Thoracic aorta (tissue), 2 donors: Measurements from ENCODE around the gene CHPF2. TPM values are rescaled to one million over a fixed set of nuclear protein-coding genes. Genes with fewer than 3 reads are reported as not detected.

Experiments used
- ATAC-seq: fragments of 150-250 bp; one replicate; pipeline ENCODE4 v1.8.0; 2017; ENCODE audit warnings: low read depth; ENCODE audit not compliant: insufficient number of reproducible peaks, low FRiP score
- DNase-seq: peaks from one replicate; pipeline ENCODE4 v3.0.0-alpha.2; 2020; ENCODE audit warnings: low spot score
- H3K27ac ChIP-seq, 2 donors: fragments of 200-600 bp; sonication (generic); 1 replicate in 1 of 2; 2 replicates in 1 of 2; pipeline ENCODE4 v1.5.1; 2016; ENCODE audit warnings: mild to moderate bottlenecking in 2 of 2, moderate library complexity in 2 of 2
- H3K27me3 ChIP-seq: fragments of 200-600 bp; sonication (generic); replicated peaks from 2 replicates; pipeline ENCODE4 v1.6.0; 2016; ENCODE audit warnings: mild to moderate bottlenecking; ENCODE audit not compliant: insufficient read depth
- H3K36me3 ChIP-seq: fragments of 200-600 bp; sonication (generic); one replicate; pipeline ENCODE4 v1.5.1; 2016
- H3K4me1 ChIP-seq, 2 donors: fragments of 200-600 bp; sonication (generic); 1 replicate in 1 of 2; 2 replicates in 1 of 2; pipeline versions ENCODE4 v1.5.1 to v1.6.0; 2016; ENCODE audit warnings: low read depth in 2 of 2, mild to moderate bottlenecking in 1 of 2; ENCODE audit not compliant: control insufficient read depth in 1 of 2
- H3K4me3 ChIP-seq: fragments of 200-600 bp; sonication (generic); 2 replicates; pipeline ENCODE4 v1.5.1; 2016; ENCODE audit warnings: mild to moderate bottlenecking
- H3K9me3 ChIP-seq: fragments of 200-600 bp; sonication (generic); 2 replicates; pipeline ENCODE4 v1.5.1; 2016
- total RNA-seq, 2 donors: library from RNA; depleted of rRNA; stranded (reverse); fragments of >200 nt; gene quantifications; one replicate each; pipeline versions ENCODE4 v1.1.0 to v1.2.3, GENCODE V29; 2016
- TF ChIP-seq, protein P1 (sequence below): fragments of 200-600 bp; sonication (generic); IDR thresholded peaks from one replicate; pipeline ENCODE4 v1.5.1; 2019; ENCODE audit warnings: antibody characterized with exemption

CHPF2 gene
- total RNA-seq, 2 donors from 2014 or later: 78.9 to 85.3 TPM

DNA sequence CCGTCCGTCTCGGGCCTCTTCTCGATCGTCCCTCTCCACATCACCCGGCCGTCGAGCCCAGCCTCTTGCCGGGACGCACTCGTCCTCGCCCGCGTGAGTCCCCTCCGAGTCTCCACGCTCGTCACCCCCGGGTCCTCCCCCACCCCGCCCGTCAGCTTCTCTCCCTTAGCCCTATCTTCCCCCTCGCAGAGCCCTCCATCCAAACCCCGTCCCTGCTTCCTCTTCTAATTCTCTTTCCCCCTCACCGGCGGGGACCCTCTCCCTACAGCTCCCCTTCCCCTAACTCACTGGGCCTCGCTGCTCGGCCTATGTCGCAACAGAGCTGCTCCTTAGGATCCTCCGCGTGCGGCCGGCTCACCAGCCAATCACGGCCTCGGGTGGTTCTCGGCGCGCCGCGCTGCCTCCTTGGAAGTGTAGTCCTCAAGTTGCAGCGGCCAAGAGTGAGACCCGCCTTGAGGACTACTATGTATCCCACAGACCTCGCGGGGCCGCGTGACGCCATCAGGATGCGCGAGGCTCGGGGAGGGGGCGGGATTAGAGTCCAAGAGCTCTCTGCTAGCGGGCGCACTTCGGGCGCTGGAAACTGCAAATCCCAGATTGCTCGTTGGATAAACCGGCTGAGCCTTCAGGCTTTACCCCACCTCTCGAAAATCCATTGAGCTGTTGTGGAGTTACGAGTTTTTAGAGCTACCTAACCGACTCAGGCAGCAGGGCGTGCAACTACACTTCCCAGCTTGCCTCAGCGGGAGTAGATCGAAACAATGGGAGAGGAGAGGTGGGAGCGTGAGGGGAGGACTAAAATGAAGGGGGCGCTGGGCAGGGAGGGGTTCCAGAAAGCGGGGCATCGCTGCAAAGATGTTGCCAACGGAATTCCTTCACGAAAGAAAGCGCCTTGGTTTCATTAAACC is 5.2 kb upstream of the CHPF2 start, which contains the start of gene ABCF2:
TSS of gene ABCF2 (minus strand) at position 331 of the 908 bp plus-strand sequence. CDS start 747 bp downstream, outside the sequence.
- Histone ChIP-seq H3K9me3 (no peaks in the 10 kb centered on the region), H3K4me3 (peak within 1 kb of the TSS; percentile 90), H3K27ac (peak within 1 kb of the TSS; percentile 71 to 85), H3K36me3 (peaks cover 27% of the 10 kb centered on the region), H3K4me1 (peaks cover 17 to 30% of the 10 kb centered on the region in 2 donors), H3K27me3 (no peaks in the 10 kb centered on the region)
- ATAC-seq (peak; percentile 95), DNase-seq (peak; percentile 99)
- TF ChIP-seq, protein P1, sequence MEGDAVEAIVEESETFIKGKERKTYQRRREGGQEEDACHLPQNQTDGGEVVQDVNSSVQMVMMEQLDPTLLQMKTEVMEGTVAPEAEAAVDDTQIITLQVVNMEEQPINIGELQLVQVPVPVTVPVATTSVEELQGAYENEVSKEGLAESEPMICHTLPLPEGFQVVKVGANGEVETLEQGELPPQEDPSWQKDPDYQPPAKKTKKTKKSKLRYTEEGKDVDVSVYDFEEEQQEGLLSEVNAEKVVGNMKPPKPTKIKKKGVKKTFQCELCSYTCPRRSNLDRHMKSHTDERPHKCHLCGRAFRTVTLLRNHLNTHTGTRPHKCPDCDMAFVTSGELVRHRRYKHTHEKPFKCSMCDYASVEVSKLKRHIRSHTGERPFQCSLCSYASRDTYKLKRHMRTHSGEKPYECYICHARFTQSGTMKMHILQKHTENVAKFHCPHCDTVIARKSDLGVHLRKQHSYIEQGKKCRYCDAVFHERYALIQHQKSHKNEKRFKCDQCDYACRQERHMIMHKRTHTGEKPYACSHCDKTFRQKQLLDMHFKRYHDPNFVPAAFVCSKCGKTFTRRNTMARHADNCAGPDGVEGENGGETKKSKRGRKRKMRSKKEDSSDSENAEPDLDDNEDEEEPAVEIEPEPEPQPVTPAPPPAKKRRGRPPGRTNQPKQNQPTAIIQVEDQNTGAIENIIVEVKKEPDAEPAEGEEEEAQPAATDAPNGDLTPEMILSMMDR: no peak

DNA sequence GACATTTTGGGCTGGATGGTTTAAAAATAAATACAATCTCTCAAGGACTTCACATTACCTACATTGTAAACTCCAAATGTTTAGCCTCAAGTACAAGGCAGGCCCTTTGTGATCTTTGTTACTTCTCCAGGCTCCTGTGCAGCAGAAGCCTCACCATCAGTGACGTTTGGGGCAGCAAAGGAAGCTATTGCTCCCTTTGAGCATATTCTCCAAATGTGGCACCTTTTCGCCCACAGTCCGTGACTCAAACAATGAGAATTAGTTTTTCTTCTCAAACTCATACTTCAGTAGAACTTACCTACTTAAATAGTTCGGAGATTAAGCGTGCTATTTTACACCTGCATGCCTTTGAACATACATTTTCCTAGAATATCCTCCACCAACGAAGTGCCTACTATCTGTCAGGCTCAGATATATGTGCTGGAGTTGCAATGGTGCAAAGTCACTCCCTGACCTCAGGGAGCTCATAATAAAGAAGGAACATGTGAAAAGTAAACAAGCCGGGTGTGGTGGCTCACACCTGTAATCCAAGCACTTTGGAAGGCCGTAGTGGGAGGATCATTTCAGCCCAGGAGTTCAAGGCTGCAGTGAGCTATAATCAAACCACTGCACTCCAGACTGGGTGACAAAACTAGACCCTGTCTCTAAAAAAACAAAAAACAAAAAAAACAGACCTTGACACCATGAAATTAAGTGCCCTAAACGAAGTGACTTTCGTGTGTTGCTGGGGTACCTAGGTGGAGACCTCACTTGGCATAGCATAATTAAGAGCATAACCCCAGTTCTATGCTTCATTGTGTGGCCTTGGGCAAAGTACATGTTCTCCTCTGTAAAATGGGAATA is 4.0 kb upstream of the CHPF2 start:
- DNase-seq (no peak), ATAC-seq (no peak)
- H3K27me3 ChIP-seq: no peaks in the 10 kb centered on the region
- peaks cover 16% of the 10 kb centered on the region for H3K36me3 ChIP-seq
- no peaks in the 10 kb centered on the region for H3K9me3 ChIP-seq
- H3K27ac ChIP-seq: peak overlapping the region; percentile 71 to 85
- H3K4me3 ChIP-seq: peak overlapping the region; percentile 90
- H3K4me1 ChIP-seq: peaks cover 18 to 31% of the 10 kb centered on the region in 2 donors
- TF ChIP-seq, protein P1: no peak

DNA sequence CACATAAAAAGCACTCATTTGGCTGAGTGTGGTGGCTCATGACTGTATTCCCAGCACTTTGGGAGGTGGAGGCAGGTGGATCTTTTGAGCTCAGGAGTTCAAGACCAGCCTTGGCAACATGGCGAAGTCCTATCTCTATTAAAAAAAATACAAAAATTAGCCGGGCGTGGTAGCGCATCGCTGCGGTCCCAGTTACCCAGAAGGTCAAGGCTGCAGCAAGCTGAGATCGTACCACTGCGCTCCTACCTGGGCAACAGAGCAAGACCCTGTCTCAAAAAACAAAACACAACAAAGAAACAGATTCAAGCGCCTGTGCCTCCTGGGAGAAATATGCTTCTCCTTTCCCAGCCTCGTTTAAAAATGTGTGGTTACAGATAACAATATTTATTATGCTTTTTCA is 3.0 kb upstream of the CHPF2 start:
- Histone ChIP-seq H3K36me3 (peaks cover 6% of the 10 kb centered on the region), H3K4me3 (no peak overlapping the region), H3K4me1 (peaks cover 27 to 41% of the 10 kb centered on the region in 2 donors), H3K27me3 (no peaks in the 10 kb centered on the region), H3K9me3 (no peaks in the 10 kb centered on the region), H3K27ac (no peak overlapping the region)
- TF ChIP-seq, protein P1: no peak
- ATAC-seq (no peak), DNase-seq (no peak)

DNA sequence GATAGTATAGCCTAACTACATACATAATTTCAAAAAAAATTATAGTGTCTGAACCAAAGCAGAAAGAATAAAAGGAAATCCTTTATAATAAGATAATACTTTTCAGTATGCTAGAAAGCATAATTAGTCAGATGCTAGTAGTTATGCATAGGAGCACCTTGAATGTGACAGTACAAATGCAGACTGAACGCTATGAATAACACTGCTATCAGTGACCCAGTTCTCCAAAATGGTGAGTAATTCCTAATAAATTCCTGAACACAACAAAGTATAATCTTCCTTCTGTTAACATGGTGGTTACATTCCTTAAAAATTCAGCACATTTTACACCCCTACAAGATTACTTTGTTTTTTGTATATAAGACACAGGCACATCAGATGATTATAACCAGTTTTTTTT is 1.2 kb upstream of the CHPF2 start:
- DNase-seq (no peak), ATAC-seq (no peak)
- Histone ChIP-seq H3K27me3 (no peaks in the 10 kb centered on the region), H3K4me1 (peaks cover 16 to 38% of the 10 kb centered on the region in 2 donors), H3K36me3 (peaks cover 11% of the 10 kb centered on the region), H3K4me3 (no peak overlapping the region), H3K9me3 (no peaks in the 10 kb centered on the region), H3K27ac (no peak overlapping the region)
- TF ChIP-seq, protein P1: no peak
